Lung (tissue), 12 donors: Measurements from ENCODE around the gene SYTL4. TPM values are rescaled to one million over a fixed set of nuclear protein-coding genes. Genes with fewer than 3 reads are reported as not detected.

Experiments used
- ATAC-seq: fragments of 200-7000 bp; cut with Tn5 transposase; one replicate; pipeline ENCODE4 v1.9.1; 2020; ENCODE audit warnings: moderate number of reproducible peaks; ENCODE audit not compliant: insufficient read depth, low FRiP score
- DNase-seq, 3 donors: peaks; one replicate each; pipeline ENCODE4 v3.0.0-alpha.2; 2013 to 2017
- H3K27ac ChIP-seq, 2 donors: one replicate each; pipeline ENCODE4 v1.5.1; 2013; ENCODE audit warnings: mild to moderate bottlenecking in 2 of 2, moderate library complexity in 2 of 2, control low read depth in 1 of 2, inconsistent platforms in 1 of 2, low read depth in 1 of 2, low read length in 1 of 2
- H3K27me3 ChIP-seq, 3 donors: one replicate each; pipeline ENCODE4 v1.5.1; 2013; ENCODE audit warnings: low read length in 2 of 3; ENCODE audit not compliant: control insufficient read depth in 3 of 3, insufficient read depth in 3 of 3
- H3K36me3 ChIP-seq, 4 donors: one replicate each; pipeline ENCODE4 v1.5.1; 2013; ENCODE audit warnings: low read length in 4 of 4, mild to moderate bottlenecking in 1 of 4, moderate library complexity in 1 of 4; ENCODE audit not compliant: control insufficient read depth in 4 of 4, insufficient read depth in 4 of 4
- H3K4me1 ChIP-seq, 5 donors: one replicate each; pipeline ENCODE4 v1.5.1; 2013; ENCODE audit warnings: low read length in 5 of 5, mild to moderate bottlenecking in 2 of 5, moderate library complexity in 1 of 5; ENCODE audit not compliant: control insufficient read depth in 5 of 5, insufficient read depth in 5 of 5
- H3K4me3 ChIP-seq: one replicate; pipeline ENCODE4 v1.5.1; 2013; ENCODE audit warnings: mild to moderate bottlenecking, control low read depth, moderate library complexity
- H3K9ac ChIP-seq, 2 donors: one replicate each; pipeline ENCODE4 v1.5.1; 2013; ENCODE audit warnings: low read length in 2 of 2, control low read depth in 1 of 2; ENCODE audit not compliant: insufficient read depth in 1 of 2
- H3K9me3 ChIP-seq, 4 donors: one replicate each; pipeline ENCODE4 v1.5.1; 2013; ENCODE audit warnings: low read length in 3 of 4, mild to moderate bottlenecking in 1 of 4, moderate library complexity in 1 of 4; ENCODE audit not compliant: control insufficient read depth in 4 of 4, insufficient read depth in 3 of 4
- WGBS, 2 donors: extraction: QIAGEN DNeasy Blood & Tissue Kit; methylation state at CpG; one replicate each; pipeline ENCODE4 v1.1.7; 2013; 5-methylcytosine and 5-hydroxymethylcytosine counted together
- polyA plus RNA-seq, 2 donors: library from polyadenylated mRNA; stranded (reverse); fragments of 200-250 nt; gene quantifications; one replicate each; pipeline ENCODE4 v1.2.1, GENCODE V29; 2013
- total RNA-seq, 2 donors: library from RNA; depleted of rRNA in 1 of 2; stranded (reverse); fragments of >200 nt in 1 of 2; gene quantifications; one replicate each; pipeline ENCODE4 v1.2.1, GENCODE V29; 2014 to 2021
- TF ChIP-seq, protein P1 (sequence below): IDR thresholded peaks from 2 replicates; pipeline ENCODE4 v1.5.1; 2012; ENCODE audit warnings: mild to moderate bottlenecking; ENCODE audit errors: control extremely low read depth, extremely low read depth
- donor health status: control.
- donor health status: control.
- donor health status: Bipolar disorder and iron deficiency.
- donor health status: healthy.
- donor health status: DM: yes; HTN: yes; CAD: no.

The SYTL4 gene
- total and polyA plus RNA-seq, 4 donors, result 3.4 to 11.7 (median 4.7) TPM

DNA sequence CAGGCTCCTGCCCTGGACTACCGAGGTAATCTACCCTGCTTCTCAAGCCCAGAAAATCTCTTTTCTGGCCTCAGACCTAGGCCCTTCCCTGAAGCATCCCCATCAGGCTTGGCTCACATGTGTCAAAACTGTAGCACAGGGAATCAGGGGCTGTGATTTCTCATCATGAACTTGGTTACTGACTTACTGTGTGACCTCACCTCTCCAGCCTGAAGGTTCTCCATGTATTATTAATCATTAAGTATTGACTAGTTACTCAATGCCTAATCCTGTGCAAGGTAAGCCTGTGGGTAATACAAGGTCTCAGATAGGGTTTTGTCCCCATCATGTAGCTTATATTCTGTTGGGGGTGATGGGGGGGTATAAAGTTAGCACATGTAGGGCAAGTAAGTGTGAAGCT lies 81.1 kb downstream of the SYTL4 start:
- H3K9ac ChIP-seq, result no peak overlapping the region
- DNase-seq (no peak), ATAC-seq (no peak)
- no peak overlapping the region for H3K4me3 ChIP-seq
- 81 to 100% methylated on average over 1 of the region's 1 CpG for WGBS, 2 donors
- H3K9me3 ChIP-seq, result no peaks in the 10 kb centered on the region
- TF ChIP-seq, protein P1, sequence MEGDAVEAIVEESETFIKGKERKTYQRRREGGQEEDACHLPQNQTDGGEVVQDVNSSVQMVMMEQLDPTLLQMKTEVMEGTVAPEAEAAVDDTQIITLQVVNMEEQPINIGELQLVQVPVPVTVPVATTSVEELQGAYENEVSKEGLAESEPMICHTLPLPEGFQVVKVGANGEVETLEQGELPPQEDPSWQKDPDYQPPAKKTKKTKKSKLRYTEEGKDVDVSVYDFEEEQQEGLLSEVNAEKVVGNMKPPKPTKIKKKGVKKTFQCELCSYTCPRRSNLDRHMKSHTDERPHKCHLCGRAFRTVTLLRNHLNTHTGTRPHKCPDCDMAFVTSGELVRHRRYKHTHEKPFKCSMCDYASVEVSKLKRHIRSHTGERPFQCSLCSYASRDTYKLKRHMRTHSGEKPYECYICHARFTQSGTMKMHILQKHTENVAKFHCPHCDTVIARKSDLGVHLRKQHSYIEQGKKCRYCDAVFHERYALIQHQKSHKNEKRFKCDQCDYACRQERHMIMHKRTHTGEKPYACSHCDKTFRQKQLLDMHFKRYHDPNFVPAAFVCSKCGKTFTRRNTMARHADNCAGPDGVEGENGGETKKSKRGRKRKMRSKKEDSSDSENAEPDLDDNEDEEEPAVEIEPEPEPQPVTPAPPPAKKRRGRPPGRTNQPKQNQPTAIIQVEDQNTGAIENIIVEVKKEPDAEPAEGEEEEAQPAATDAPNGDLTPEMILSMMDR, result no peak
- H3K4me1 ChIP-seq, result peaks cover 0 to 40% (median 5%) of the 10 kb centered on the region in 5 donors
- H3K27me3 ChIP-seq, result peaks cover 0 to 20% (median 19%) of the 10 kb centered on the region in 3 donors
- H3K27ac ChIP-seq, result peak overlapping the region in 1 of 2 donors; percentile 41
- H3K36me3 ChIP-seq, result no peaks in the 10 kb centered on the region

DNA sequence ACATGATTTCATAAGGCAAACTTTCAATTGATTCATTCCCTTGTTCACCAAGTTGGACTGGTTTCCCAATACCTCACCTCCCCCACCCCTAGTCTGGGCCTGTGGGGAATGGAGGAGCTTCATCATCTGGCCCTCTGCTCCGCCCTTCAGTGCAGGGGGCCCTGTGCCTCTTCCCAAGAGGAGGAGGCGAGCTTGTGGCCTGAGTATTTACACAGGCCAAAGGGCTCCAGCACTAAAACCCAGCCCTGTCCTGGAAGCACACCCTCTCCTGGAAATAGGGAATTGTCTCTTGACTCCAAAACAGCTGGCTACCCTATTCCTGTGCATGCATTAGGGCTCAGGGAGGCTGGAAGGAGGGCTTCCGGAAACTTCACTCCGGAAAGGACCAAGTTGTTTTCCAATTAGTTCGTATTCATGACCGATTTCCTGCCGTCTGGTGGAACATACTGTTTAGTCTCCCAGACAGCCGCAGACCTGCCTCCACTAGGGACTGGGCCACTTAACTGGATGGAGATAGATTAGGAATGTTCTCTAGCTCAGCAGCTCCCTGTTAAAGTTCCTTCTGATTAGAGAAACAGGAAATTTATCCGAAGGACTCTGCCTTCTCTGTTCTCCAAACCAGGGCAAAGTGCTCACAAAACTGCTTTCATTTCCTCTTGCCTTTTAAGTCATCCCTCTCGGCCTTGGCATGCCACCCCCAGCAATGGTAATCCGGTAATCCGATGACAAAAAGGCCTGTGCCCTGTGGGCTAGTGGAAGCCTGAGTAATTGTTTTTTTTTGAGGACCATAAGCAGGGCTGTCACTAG lies 82.2 kb downstream of the SYTL4 start:
- H3K36me3 ChIP-seq, result no peaks in the 10 kb centered on the region
- WGBS, 2 donors, result 43 to 57% methylated on average over 11 to 12 of the region's 12 CpGs
- H3K4me1 ChIP-seq, result peaks cover 0 to 42% (median 5%) of the 10 kb centered on the region in 5 donors
- ATAC-seq (peak; percentile 67), DNase-seq (peak; percentile 72 to 85 (median 83))
- H3K9ac ChIP-seq, result peak overlapping the region in 1 of 2 donors; percentile 52
- H3K4me3 ChIP-seq, result no peak overlapping the region
- TF ChIP-seq, protein P1, result no peak
- peaks cover 0 to 19% (median 14%) of the 10 kb centered on the region in 3 donors for H3K27me3 ChIP-seq
- peak overlapping the region; percentile 41 to 65 for H3K27ac ChIP-seq
- H3K9me3 ChIP-seq, result no peaks in the 10 kb centered on the region

DNA sequence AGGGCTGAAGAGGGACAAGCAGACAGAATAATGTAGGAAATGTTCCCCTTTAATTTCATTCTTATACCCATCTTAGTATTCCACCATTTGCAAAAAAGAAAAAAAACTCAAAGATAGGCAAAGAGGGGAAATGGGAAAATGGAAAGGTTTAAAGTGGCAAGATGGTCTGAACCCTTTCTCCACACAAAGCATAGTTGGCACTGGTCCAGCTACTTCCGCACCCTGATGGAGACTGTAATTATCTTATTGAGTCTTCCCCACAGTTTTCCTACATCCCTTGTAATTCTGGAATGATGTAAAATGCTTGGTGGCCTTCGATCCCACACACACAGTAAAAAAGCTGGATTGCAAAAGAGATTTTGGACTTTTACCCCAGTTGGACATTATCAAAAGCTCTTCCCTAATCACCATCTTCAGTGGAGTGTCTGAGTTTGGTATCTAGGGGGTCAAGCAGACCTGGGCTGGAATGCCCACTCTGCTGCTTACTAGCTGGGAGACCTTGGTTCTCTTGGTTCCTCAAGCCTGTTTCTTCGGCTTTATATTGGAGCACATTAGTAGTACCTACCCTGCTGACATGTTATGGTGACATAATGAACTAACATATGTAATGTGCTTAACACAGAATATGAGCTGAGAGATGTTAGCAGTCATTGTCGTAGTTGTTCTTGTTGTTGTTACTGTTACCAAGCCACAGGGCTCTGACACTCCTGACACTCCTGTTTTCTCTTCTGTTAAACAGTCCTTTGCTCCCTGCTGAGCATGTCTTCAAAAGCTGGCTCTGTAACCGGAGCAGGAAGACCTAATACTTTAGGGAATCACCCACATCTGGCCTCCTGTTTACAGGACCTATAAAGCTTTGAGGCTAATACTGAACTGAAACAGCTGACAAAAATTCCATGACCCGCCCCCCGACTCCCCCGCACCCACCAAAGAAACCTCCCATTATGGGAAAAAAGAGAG lies 83.2 kb downstream of the SYTL4 start:
- Histone ChIP-seq H3K9me3 (no peaks in the 10 kb centered on the region), H3K36me3 (no peaks in the 10 kb centered on the region), H3K4me1 (peaks cover 0 to 42% (median 5%) of the 10 kb centered on the region in 5 donors), H3K27me3 (peaks cover 0 to 16% (median 9%) of the 10 kb centered on the region in 3 donors), H3K4me3 (no peak overlapping the region), H3K27ac (peak overlapping the region; percentile 41 to 67), H3K9ac (peak overlapping the region in 1 of 2 donors; percentile 52)
- ATAC-seq (no peak), DNase-seq (peak; percentile 35 to 64 (median 64))
- 71 to 86% methylated on average over 8 of the region's 8 CpGs for WGBS, 2 donors
- TF ChIP-seq, protein P1, result no peak
